IPS-NIHi11 (cell line): ENCODE measurements around the gene ULK1.

Experiments
- DNase-seq: peaks from one replicate; pipeline ENCODE4 v3.0.0; 2012; ENCODE audit warnings: mixed read lengths, low spot score

Gene ULK1

DNA sequence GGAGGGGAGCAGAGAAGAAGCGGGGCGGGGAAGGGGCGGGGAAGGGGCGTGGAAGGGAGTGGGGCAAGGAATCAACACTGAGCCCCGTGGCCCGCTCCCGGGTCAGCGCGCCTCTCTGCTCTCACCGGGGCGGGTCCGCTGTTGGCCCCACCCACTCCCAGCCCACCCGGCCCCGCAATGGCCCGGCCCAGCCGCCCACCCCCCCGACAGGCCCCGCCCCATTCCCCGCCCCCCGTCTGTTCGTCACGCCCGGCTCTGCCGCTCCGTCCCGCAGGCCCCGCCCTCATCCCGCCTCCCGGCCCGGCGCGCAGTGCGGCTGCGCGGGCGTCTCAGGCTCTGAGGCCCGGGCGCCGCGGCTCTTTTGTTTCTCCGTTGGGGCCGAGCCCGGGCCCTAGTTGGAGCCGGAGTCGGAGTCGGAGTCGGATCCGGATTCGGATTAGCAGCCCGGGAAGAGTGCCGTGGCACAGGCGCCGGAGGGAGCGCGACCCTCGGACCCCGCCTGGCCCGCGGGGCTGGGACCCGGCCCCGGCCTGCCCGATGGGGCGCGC is at the start of gene ULK1:
TSS of gene ULK1 (plus strand) at position 310 of the 548 bp plus-strand sequence. CDS start 380 bp downstream, outside the sequence.
- DNase-seq, result peak; percentile 99

GRCh38 chr12:131844656-131845055 is 49.8 kb upstream of the ULK1 start:
- no peak for DNase-seq

DNA sequence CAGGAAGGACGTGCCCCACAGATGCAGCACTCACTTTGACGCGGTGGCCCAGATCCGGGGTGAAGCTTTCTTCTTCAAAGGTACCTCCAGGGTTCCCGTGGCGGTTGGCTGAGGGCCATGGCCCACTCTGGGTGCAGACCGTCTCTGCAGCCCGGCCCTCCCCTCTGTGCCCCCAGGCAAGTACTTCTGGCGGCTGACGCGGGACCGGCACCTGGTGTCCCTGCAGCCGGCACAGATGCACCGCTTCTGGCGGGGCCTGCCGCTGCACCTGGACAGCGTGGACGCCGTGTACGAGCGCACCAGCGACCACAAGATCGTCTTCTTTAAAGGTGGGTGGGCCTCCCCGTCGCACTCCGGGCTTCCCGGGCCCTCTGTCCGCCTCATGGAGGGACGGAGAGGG is 49.3 kb upstream of the ULK1 start:
- DNase-seq, result no peak

- DNase-seq, result no peak
Observed at GRCh38 chr12:131847456-131847855, 47.0 kb upstream of the ULK1 start.

- DNase-seq, result no peak
Observed at GRCh38 chr12:131848753-131849152, 45.7 kb upstream of the ULK1 start.

GRCh38 chr12:131849700-131850553 is 44.5 kb upstream of the ULK1 start:
- no peak for DNase-seq

GRCh38 chr12:131850856-131851559 is 43.4 kb upstream of the ULK1 start:
- DNase-seq, result no peak

GRCh38 chr12:131851741-131852550 is 42.5 kb upstream of the ULK1 start:
- DNase-seq, result no peak

DNA sequence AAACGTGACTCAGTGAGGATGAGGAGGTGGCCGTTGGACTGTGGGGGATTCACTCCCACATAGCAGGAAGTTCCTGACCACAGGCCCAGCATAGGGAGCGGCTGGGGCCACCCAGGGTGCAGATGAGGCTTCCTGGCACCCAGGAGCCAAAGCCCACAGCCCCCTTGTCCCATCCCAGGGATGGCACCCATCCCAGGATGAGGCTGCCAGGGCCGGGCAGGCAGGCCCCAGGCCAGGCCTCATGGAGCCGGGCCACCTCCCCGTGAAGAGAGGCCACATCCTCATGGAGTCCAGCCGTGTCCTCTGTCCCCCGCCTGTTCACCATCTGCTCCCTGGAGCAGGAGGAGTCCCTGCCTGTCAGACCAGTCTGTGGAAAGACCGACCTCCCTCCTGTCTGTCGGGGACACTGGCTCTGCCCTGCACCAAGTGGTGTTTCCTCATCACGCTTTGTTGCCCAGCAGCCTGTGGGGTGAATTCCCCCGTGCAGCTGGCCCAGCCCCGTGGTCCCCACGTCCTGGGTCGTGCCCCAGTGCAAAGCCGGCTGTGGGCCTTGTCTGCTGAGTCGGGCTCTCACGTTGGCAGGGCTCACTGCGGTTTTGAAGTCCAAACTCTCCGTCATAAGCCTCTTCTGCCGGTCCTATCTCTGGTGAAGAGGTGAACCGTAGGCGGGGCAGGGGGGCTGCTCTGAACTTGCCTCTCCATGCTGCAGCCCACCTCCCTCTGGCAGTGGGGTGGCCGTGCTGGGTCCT is 41.7 kb upstream of the ULK1 start:
- no peak for DNase-seq

- no peak for DNase-seq
Observed at GRCh38 chr12:131853832-131854797, 40.3 kb upstream of the ULK1 start.

DNA sequence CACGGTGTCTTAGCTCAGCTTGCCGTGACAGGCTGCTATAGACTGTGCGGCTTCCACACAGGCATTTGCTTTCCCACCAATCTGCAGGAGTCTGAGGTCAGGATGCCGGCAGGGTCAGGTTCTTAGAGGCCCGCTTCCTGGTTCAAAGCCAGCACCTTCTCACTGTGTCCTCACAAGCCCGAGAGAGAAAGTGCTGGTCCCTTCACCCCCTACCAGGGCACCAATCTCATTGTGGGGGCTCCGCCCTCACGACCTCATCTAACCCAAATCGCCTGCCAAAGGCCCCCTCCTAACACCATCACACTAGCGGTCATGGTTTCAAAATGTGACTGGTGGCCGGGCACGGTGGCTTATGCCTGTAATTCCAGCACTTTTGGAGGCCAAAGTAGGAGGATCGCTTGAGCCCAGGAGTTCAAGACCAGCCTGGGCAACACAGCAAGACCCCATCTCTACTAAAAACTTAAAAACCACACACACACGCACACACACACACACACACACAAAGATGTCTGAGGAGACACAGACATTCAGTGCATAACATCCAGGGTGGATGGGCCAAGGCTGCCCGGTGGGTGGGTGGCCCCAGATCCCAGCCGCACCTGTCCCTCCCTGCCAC is 39.5 kb upstream of the ULK1 start:
- DNase-seq, result no peak

DNA sequence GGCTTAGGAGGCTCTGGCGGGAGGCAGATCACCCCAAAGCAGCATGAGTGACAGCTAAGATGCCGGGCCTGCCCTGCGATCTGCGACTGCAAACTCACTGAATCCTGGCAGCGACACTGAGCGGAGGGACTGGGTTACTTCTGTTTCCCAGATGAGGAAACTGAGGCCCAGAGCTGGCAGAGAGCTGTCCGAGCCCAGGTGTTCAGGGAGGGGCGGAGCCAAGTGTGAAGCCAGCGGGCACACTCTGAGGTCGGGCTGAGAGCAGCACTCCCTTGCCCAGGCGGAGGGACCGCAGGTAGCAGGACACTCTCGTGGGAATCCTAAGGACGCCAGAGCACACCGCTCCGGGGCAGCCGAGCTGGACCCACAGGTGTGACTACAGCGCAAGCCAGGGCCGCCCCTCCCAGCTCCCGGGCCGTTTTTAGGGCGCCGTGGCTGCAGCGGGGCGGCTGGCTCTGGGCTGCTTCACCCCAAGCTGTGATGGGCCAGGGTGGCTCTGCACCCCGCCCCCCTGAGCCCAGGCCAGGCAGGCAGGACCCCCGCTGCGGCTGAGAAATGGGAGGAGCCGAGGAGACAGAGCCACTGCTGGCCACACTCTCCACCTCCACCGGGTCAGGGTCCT is 38.8 kb upstream of the ULK1 start:
- DNase-seq, result no peak

DNA sequence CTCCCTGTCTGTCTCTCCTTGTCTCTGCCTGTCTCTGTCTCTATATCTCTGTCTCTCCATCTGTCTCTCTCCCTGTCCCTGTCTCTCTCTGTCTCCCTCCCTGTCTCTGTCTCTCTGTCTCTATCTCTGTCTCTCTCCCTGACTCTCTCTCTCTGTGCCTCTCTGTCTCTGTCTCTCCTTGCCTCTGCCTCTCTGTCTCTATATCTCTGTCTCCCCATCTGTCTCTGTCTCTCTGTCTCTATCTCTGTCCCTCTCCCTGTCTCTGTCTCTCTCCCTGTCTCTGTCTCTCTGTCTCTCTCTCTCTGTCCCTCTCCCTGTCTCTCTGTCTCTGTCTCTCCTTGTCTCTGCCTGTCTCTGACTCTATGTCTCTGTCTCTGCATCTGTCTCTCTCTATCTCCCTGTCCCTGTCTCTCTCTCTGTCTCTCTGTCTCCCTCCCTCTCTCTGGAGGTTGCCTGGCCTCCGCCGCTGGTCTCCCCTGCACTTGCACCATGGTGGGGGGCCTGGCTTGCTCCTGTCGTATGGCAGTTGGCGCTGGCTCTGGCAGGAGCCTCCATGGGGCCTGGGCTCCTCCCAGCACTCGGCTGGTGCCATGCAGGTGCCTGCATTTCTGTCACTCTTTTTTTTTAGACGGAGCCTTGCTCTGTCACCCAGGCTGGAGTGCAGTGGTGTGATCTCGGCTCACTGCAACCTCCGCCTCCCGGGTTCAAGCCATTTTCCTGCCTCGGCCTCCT is 37.9 kb upstream of the ULK1 start:
- no peak for DNase-seq

- no peak for DNase-seq
Observed at GRCh38 chr12:131857908-131858850, 36.2 kb upstream of the ULK1 start.

GRCh38 chr12:131860472-131861260 is 33.8 kb upstream of the ULK1 start:
- DNase-seq, result peak; percentile 68

DNA sequence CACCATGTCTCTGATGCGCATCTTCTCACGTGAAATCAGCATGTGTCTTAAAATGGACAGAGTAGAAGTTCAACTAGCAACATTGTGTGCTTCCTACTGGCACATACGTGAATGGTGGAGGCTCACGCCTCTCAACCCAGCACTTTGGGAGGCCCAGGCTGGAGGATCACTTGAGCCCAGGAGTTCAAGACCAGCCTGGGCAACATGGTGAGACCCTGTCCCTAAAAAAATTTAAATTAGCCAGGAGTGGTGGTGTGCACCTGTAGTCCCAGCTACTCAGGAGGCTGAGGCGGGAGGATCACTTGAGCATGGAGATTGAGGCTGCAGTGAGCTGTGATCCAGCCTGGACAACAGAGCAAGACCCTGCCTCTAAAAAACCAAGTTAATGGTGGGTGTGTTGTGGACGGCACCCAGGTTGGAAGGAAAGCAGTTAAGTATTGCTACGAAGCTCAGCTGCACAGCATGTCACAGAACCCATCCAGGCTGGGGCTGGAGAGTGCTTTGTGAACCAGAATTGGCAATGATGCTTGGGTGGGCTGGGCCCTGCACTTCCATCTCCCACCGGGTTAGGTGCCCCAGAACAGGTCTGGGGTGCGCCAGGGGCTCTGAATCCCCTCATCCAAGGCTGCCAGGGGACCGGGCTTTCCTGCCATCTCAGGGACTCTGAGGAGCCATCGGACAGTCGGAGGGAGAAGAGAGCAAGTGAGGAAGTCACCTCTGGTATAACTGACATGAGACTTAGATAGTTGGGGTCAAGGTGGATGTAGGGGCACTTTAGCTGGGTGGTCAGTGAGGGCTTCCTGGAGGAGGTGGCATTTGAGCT is 33.0 kb upstream of the ULK1 start:
- no peak for DNase-seq
